WTC11 (cell line): ENCODE data around the gene TRIM44. TPM values are rescaled to one million over a fixed set of nuclear protein-coding genes. Genes with fewer than 3 reads are reported as not detected.

Source experiments
- ATAC-seq: fragments of 200-7000 bp; cut with Tn5 transposase; 2 replicates; pipeline ENCODE4 v1.10.0; 2021; ENCODE audit warnings: mild to moderate bottlenecking, moderate library complexity
- CTCF ChIA-PET: fragments of 300-600 bp; sonication (Branson Sonifier 250); formaldehyde crosslinking; loops from one replicate; lab custom pipeline; 2021; ENCODE audit warnings: antibody characterized with exemption; lab: Charles Lee
- POLR2A ChIA-PET: fragments of 350-600 bp; sonication (Branson Sonifier 250); formaldehyde crosslinking; loops from one replicate; lab custom pipeline; 2021; ENCODE audit warnings: antibody characterized with exemption; lab: Charles Lee
- DNase-seq: peaks from one replicate; pipeline ENCODE4 v3.0.0; 2021; ENCODE audit warnings: low spot score
- H3K27ac Mint-ChIP-seq: 2 replicates; pipeline ENCODE4 v1.8.0; 2021; ENCODE audit warnings: mixed read lengths
- H3K27me3 Mint-ChIP-seq: 2 replicates; pipeline ENCODE4 v1.8.0; 2021; ENCODE audit warnings: low read depth, mild to moderate bottlenecking, moderate library complexity, mixed read lengths
- H3K36me3 Mint-ChIP-seq: 2 replicates; pipeline ENCODE4 v1.8.0; 2021; ENCODE audit warnings: mixed read lengths
- H3K4me1 Mint-ChIP-seq: 2 replicates; pipeline ENCODE4 v1.8.0; 2022; ENCODE audit warnings: mixed read lengths
- H3K4me3 Mint-ChIP-seq: 2 replicates; pipeline ENCODE4 v1.8.0; 2021; ENCODE audit warnings: mild to moderate bottlenecking, moderate library complexity, mixed read lengths
- H3K9me3 Mint-ChIP-seq: 2 replicates; pipeline ENCODE4 v1.8.0; 2021; ENCODE audit warnings: mixed read lengths
- ELF4 ChIP-seq: sonication (generic); formaldehyde crosslinking; IDR thresholded peaks from 2 replicates; pipeline ENCODE4 v1.8.1; 2022; ENCODE audit warnings: low read depth, mild to moderate bottlenecking, moderate library complexity, missing genetic modification reagents
- EMX1 ChIP-seq: fragments of 250-450 bp; sonication (Bioruptor Pico); IDR thresholded peaks from 2 replicates; pipeline ENCODE4 v1.8.0; 2021; ENCODE audit warnings: mild to moderate bottlenecking
- FOXJ3 ChIP-seq: sonication (generic); formaldehyde crosslinking; IDR thresholded peaks from 2 replicates; pipeline ENCODE4 v1.9.0; 2021; ENCODE audit warnings: missing genetic modification reagents, mild to moderate bottlenecking, borderline replicate concordance
- FOXK1 ChIP-seq: sonication (generic); formaldehyde crosslinking; IDR thresholded peaks from 2 replicates; pipeline ENCODE4 v1.8.0; 2022; ENCODE audit warnings: mild to moderate bottlenecking, moderate library complexity, missing genetic modification reagents
- FOXP1 ChIP-seq: sonication (generic); formaldehyde crosslinking; IDR thresholded peaks from 2 replicates; pipeline ENCODE4 v1.8.0; 2022; ENCODE audit warnings: missing genetic modification reagents, mild to moderate bottlenecking, moderate library complexity, borderline replicate concordance
- GABPB1 ChIP-seq: sonication (generic); formaldehyde crosslinking; IDR thresholded peaks from 2 replicates; pipeline ENCODE4 v1.8.1; 2023; ENCODE audit warnings: mild to moderate bottlenecking, missing genetic modification reagents
- GTF2I ChIP-seq: fragments of 250-450 bp; sonication (Bioruptor Pico); conservative IDR thresholded peaks from 2 replicates; pipeline ENCODE4 v1.4.0; 2021; ENCODE audit warnings: mild to moderate bottlenecking
- IRF2 ChIP-seq: sonication (generic); formaldehyde crosslinking; IDR thresholded peaks from 2 replicates; pipeline ENCODE4 v1.8.0; 2022; ENCODE audit warnings: low read depth, missing genetic modification reagents, borderline replicate concordance
- MYBL2 ChIP-seq: sonication (generic); formaldehyde crosslinking; IDR thresholded peaks from 2 replicates; pipeline ENCODE4 v1.8.1; 2023; ENCODE audit warnings: mild to moderate bottlenecking, moderate library complexity, missing genetic modification reagents
- NFE2L1 ChIP-seq: sonication (generic); formaldehyde crosslinking; IDR thresholded peaks from 2 replicates; pipeline ENCODE4 v1.8.1; 2023; ENCODE audit warnings: missing genetic modification reagents
- NR1H2 ChIP-seq: sonication (generic); formaldehyde crosslinking; IDR thresholded peaks from 2 replicates; pipeline ENCODE4 v1.9.0; 2021; ENCODE audit warnings: mild to moderate bottlenecking, moderate library complexity, missing genetic modification reagents
- NR3C1 ChIP-seq: sonication (generic); formaldehyde crosslinking; conservative IDR thresholded peaks from 2 replicates; pipeline ENCODE4 v1.8.1; 2023; ENCODE audit warnings: low read depth, mild to moderate bottlenecking, missing genetic modification reagents
- SMAD3 ChIP-seq: sonication (generic); formaldehyde crosslinking; IDR thresholded peaks from 2 replicates; pipeline ENCODE4 v1.8.0; 2022; ENCODE audit warnings: missing genetic modification reagents, mild to moderate bottlenecking, borderline replicate concordance
- TEAD1 ChIP-seq: sonication (generic); formaldehyde crosslinking; IDR thresholded peaks from 2 replicates; pipeline ENCODE4 v1.8.0; 2022; ENCODE audit warnings: mild to moderate bottlenecking, missing genetic modification reagents
- TP53 ChIP-seq: sonication (generic); formaldehyde crosslinking; IDR thresholded peaks from 2 replicates; pipeline ENCODE4 v1.8.1; 2023; ENCODE audit warnings: mild to moderate bottlenecking, missing genetic modification reagents
- ZBTB21 ChIP-seq: sonication (generic); formaldehyde crosslinking; IDR thresholded peaks from 2 replicates; pipeline ENCODE4 v1.8.1; 2023; ENCODE audit warnings: mild to moderate bottlenecking, missing genetic modification reagents, borderline replicate concordance
- ZNF423 ChIP-seq: fragments of 250-450 bp; sonication (Bioruptor Pico); IDR thresholded peaks from 2 replicates; pipeline ENCODE4 v2.1.2; 2022; ENCODE audit warnings: mild to moderate bottlenecking, moderate library complexity
- total RNA-seq: library from RNA; stranded (reverse); gene quantifications from 3 replicates; pipeline ENCODE4 v1.2.3, GENCODE V29; 2021
- TF ChIP-seq, protein P1 (sequence below): sonication (generic); formaldehyde crosslinking; IDR thresholded peaks from 2 replicates; pipeline ENCODE4 v1.8.0; 2022; ENCODE audit warnings: missing genetic modification reagents
- TF ChIP-seq, protein P2 (sequence below): sonication (generic); formaldehyde crosslinking; IDR thresholded peaks from 2 replicates; pipeline ENCODE4 v1.8.1; 2022; ENCODE audit warnings: missing genetic modification reagents, borderline replicate concordance
- TF ChIP-seq, protein P3 (sequence below): sonication (generic); formaldehyde crosslinking; IDR thresholded peaks from 2 replicates; pipeline ENCODE4 v1.8.1; 2023; ENCODE audit warnings: mild to moderate bottlenecking, missing genetic modification reagents, moderate library complexity
- TF ChIP-seq, protein P4 (sequence below): sonication (generic); formaldehyde crosslinking; IDR thresholded peaks from 2 replicates; pipeline ENCODE4 v1.8.0; 2023; ENCODE audit warnings: missing genetic modification reagents, mild to moderate bottlenecking, borderline replicate concordance

The TRIM44 gene
- total RNA-seq, 1 experiment from 2014 or later = 27.4 TPM

DNA sequence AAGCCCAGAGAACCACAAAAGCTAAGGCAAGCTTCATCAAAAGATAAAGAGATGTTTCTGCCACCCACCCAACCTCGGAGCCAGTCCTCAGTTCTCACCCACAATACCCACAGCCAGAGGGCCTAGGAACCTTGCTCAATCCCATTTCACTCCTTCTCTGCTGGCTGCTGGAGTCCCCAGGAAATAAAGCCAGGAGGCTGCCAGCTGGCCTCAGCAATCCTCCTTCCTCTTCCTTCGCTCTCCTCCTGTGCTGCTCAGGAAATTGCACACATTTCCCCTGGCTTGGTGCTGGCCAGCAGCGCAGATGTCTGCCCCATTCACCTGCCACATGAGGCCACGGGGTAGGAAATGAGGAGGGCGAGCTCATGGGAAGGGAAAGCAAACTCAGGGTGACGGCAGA lies 189.5 kb downstream of the TRIM44 start:
- DNase-seq = no peak
- no peak for TF ChIP-seq ZBTB21 (CRISPR knock-in tag)
- TF ChIP-seq EMX1 = no peak
- no peak for TF ChIP-seq GABPB1 (CRISPR knock-in tag)
- TF ChIP-seq, all 79 proteins: peak for 0
- POLR2A ChIA-PET = no interaction called here

DNA sequence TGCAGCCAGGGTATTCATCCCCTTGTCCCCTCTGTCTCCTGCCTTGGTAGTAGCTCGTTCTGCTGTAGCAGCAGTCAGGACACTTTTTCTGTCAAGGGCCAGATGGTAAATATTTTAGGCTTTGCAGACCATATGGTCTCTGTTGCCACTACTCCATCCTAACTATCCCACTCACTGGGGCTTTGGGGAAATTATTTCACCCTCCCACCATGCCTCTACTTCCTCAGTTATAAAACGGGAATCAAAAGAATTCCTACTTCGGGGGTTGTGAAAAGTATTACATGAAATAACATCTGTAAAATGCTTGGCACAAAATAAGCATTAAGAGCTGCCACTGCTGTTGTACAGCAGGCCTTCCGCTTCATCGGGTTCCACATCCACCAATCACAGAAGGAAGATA lies 191.4 kb downstream of the TRIM44 start:
- DNase-seq (no peak), ATAC-seq (no peak)
- Mint-ChIP-seq H3K9me3 (no peaks in the 10 kb centered on the region), H3K4me3 (no peak overlapping the region), H3K27ac (no peak overlapping the region), H3K36me3 (no peaks in the 10 kb centered on the region), H3K4me1 (peaks cover 12% of the 10 kb centered on the region; the same call in 1 of the 2 replicates), H3K27me3 (no peaks in the 10 kb centered on the region; the same call in 1 of the 2 replicates)
- TF ChIP-seq MYBL2 (CRISPR knock-in tag) = no peak
- no peak for TF ChIP-seq FOXJ3
- no peak for TF ChIP-seq ZNF423
- TF ChIP-seq ELF4 (CRISPR knock-in tag) = no peak
- TF ChIP-seq, protein P1, sequence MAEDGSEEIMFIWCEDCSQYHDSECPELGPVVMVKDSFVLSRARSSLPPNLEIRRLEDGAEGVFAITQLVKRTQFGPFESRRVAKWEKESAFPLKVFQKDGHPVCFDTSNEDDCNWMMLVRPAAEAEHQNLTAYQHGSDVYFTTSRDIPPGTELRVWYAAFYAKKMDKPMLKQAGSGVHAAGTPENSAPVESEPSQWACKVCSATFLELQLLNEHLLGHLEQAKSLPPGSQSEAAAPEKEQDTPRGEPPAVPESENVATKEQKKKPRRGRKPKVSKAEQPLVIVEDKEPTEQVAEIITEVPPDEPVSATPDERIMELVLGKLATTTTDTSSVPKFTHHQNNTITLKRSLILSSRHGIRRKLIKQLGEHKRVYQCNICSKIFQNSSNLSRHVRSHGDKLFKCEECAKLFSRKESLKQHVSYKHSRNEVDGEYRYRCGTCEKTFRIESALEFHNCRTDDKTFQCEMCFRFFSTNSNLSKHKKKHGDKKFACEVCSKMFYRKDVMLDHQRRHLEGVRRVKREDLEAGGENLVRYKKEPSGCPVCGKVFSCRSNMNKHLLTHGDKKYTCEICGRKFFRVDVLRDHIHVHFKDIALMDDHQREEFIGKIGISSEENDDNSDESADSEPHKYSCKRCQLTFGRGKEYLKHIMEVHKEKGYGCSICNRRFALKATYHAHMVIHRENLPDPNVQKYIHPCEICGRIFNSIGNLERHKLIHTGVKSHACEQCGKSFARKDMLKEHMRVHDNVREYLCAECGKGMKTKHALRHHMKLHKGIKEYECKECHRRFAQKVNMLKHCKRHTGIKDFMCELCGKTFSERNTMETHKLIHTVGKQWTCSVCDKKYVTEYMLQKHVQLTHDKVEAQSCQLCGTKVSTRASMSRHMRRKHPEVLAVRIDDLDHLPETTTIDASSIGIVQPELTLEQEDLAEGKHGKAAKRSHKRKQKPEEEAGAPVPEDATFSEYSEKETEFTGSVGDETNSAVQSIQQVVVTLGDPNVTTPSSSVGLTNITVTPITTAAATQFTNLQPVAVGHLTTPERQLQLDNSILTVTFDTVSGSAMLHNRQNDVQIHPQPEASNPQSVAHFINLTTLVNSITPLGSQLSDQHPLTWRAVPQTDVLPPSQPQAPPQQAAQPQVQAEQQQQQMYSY (CRISPR knock-in tag) = no peak
- TF ChIP-seq SMAD3 (CRISPR knock-in tag) = no peak
- no peak for TF ChIP-seq IRF2
- TF ChIP-seq NR3C1 = no peak
- TF ChIP-seq NR1H2 (CRISPR knock-in tag) = no peak
- TF ChIP-seq, protein P2, sequence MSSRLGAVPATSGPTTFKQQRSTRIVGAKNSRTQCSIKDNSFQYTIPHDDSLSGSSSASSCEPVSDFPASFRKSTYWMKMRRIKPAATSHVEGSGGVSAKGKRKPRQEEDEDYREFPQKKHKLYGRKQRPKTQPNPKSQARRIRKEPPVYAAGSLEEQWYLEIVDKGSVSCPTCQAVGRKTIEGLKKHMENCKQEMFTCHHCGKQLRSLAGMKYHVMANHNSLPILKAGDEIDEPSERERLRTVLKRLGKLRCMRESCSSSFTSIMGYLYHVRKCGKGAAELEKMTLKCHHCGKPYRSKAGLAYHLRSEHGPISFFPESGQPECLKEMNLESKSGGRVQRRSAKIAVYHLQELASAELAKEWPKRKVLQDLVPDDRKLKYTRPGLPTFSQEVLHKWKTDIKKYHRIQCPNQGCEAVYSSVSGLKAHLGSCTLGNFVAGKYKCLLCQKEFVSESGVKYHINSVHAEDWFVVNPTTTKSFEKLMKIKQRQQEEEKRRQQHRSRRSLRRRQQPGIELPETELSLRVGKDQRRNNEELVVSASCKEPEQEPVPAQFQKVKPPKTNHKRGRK = no peak
- POLR2A ChIA-PET = no interaction called here
- CTCF ChIA-PET = interaction anchor here (1.5 kb wide), 1 partner anchor 32 kb away, joined by 11 read pairs; no protein-coding TSS in a partner anchor

More for the DNA sequence above, 189.5 kb downstream of the TRIM44 start:
- peaks cover 12% of the 10 kb centered on the region; the same call in 1 of the 2 replicates for H3K4me1 Mint-ChIP-seq
- H3K27ac Mint-ChIP-seq = no peak overlapping the region
- H3K9me3 Mint-ChIP-seq = no peaks in the 10 kb centered on the region
- H3K27me3 Mint-ChIP-seq = no peaks in the 10 kb centered on the region; the same call in 1 of the 2 replicates
- CTCF ChIA-PET = interaction anchor here (1.2 to 3.1 kb wide), 2 partner anchors 16 to 30 kb away, joined by 4 to 25 read pairs; no protein-coding TSS in a partner anchor
- no peaks in the 10 kb centered on the region for H3K36me3 Mint-ChIP-seq
- no peak for ATAC-seq
- H3K4me3 Mint-ChIP-seq = no peak overlapping the region

DNA sequence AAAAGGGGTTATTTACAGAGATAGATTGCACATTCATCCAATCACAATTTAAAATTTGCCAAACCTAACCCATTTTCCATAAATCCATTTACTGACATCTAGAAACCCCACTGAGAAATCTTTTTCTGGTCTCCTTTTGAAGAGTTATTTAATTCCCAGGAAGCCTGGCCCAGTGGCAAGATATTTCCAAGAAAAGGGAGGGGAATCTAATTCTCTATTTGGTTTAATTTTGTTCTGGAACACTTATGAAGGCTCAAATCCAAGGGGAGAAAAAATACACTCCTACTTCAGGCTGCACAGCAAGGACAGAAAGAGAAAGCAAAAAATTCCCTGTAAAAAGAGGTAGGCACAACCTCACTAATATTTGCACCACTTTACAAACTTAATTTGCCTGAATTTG lies 193.1 kb downstream of the TRIM44 start:
- Mint-ChIP-seq H3K4me3 (no peak overlapping the region), H3K27ac (no peak overlapping the region), H3K27me3 (no peaks in the 10 kb centered on the region; the same call in 1 of the 2 replicates), H3K9me3 (peaks cover 10% of the 10 kb centered on the region), H3K36me3 (no peaks in the 10 kb centered on the region), H3K4me1 (peaks cover 12% of the 10 kb centered on the region; the same call in 1 of the 2 replicates)
- ChIA-PET POLR2A (no interaction called here), CTCF (interaction anchor here (1.0 to 1.5 kb wide), 2 partner anchors 34 to 214 kb away, joined by 4 to 11 read pairs; no protein-coding TSS in a partner anchor)
- DNase-seq (no peak), ATAC-seq (no peak)
- TF ChIP-seq FOXK1 (CRISPR knock-in tag) (no peak), MYBL2 (CRISPR knock-in tag) (no peak), TP53 (CRISPR knock-in tag) (no peak), GTF2I (CRISPR knock-in tag) (no peak), NFE2L1 (no peak), FOXP1 (CRISPR knock-in tag) (no peak), TEAD1 (CRISPR knock-in tag) (no peak)
- TF ChIP-seq, protein P3, sequence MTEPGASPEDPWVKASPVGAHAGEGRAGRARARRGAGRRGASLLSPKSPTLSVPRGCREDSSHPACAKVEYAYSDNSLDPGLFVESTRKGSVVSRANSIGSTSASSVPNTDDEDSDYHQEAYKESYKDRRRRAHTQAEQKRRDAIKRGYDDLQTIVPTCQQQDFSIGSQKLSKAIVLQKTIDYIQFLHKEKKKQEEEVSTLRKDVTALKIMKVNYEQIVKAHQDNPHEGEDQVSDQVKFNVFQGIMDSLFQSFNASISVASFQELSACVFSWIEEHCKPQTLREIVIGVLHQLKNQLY = no peak
- TF ChIP-seq, protein P4, sequence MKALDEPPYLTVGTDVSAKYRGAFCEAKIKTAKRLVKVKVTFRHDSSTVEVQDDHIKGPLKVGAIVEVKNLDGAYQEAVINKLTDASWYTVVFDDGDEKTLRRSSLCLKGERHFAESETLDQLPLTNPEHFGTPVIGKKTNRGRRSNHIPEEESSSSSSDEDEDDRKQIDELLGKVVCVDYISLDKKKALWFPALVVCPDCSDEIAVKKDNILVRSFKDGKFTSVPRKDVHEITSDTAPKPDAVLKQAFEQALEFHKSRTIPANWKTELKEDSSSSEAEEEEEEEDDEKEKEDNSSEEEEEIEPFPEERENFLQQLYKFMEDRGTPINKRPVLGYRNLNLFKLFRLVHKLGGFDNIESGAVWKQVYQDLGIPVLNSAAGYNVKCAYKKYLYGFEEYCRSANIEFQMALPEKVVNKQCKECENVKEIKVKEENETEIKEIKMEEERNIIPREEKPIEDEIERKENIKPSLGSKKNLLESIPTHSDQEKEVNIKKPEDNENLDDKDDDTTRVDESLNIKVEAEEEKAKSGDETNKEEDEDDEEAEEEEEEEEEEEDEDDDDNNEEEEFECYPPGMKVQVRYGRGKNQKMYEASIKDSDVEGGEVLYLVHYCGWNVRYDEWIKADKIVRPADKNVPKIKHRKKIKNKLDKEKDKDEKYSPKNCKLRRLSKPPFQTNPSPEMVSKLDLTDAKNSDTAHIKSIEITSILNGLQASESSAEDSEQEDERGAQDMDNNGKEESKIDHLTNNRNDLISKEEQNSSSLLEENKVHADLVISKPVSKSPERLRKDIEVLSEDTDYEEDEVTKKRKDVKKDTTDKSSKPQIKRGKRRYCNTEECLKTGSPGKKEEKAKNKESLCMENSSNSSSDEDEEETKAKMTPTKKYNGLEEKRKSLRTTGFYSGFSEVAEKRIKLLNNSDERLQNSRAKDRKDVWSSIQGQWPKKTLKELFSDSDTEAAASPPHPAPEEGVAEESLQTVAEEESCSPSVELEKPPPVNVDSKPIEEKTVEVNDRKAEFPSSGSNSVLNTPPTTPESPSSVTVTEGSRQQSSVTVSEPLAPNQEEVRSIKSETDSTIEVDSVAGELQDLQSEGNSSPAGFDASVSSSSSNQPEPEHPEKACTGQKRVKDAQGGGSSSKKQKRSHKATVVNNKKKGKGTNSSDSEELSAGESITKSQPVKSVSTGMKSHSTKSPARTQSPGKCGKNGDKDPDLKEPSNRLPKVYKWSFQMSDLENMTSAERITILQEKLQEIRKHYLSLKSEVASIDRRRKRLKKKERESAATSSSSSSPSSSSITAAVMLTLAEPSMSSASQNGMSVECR (CRISPR knock-in tag) = no peak
